Measurements from ENCODE around the gene SLC6A7. TPM values are rescaled to one million over a fixed set of nuclear protein-coding genes. Genes with fewer than 3 reads are reported as not detected.

SLC6A7 gene
- not detected in 2 replicates for total RNA-seq
- polyA plus RNA-seq = not detected in 2 replicates

DNA sequence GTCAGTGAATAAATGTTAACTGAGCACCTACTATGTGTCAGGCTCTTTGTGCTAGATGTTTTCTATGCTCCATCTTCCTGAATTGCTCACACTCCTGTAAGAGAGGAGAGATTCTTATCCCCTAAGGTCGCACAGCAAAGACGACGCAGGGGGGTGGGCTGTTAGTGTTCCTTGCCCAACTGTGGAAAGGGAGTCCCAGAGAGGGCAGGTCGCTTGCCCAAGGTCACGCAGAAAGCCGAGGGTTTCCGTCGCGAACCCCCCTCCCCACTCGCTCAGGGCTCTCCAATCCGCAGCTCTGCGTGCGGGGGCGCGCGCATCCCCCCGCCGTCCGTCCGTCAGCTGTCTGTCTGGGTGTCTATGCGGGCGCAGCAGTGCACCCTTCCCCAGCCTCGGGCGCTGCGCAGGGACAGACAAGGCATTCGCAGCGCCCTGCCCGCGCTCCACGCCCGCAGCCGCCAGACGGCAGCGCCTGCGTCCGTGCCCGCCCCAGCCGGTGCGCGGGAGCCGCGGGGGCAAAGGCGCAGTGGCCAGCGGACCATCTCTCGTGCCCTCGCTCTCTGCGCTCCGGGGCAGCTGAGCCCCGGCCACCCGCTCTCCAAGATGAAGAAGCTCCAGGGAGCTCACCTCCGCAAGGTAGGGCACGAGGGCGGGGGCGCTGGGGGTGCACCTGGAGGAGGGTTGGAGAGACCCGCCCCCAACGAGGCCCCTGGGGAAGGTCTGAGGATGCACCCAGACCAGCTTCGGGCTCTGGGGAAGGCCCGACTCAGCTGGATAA lies at the start of gene SLC6A7:
Gene SLC6A7, plus strand, starts transcription at position 335 of the 775 bp plus-strand sequence. Its CDS starts 266 bp downstream, at position 601.
- Histone ChIP-seq H3K4me1 (ENCODE audit: low read depth) (no peaks in the 10 kb centered on the region), H3K36me3 (no peaks in the 10 kb centered on the region), H3K27ac (no peak within 1 kb of the TSS), H3K27me3 (peaks cover 67% of the 10 kb centered on the region), H3K9me3 (ENCODE audit: low read depth) (no peaks in the 10 kb centered on the region), H3K4me3 (peak within 1 kb of the TSS; percentile 19)
- DNase-seq (ENCODE audit: low read depth in 1 of 2, low spot score in 1 of 2) = peak in 1 of 2 donors; percentile 50
- TF ChIP-seq, protein P1, sequence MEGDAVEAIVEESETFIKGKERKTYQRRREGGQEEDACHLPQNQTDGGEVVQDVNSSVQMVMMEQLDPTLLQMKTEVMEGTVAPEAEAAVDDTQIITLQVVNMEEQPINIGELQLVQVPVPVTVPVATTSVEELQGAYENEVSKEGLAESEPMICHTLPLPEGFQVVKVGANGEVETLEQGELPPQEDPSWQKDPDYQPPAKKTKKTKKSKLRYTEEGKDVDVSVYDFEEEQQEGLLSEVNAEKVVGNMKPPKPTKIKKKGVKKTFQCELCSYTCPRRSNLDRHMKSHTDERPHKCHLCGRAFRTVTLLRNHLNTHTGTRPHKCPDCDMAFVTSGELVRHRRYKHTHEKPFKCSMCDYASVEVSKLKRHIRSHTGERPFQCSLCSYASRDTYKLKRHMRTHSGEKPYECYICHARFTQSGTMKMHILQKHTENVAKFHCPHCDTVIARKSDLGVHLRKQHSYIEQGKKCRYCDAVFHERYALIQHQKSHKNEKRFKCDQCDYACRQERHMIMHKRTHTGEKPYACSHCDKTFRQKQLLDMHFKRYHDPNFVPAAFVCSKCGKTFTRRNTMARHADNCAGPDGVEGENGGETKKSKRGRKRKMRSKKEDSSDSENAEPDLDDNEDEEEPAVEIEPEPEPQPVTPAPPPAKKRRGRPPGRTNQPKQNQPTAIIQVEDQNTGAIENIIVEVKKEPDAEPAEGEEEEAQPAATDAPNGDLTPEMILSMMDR (IDR thresholded peaks at IDR 0.05; ENCODE audit: low read depth, low read length) = no peak

DNA sequence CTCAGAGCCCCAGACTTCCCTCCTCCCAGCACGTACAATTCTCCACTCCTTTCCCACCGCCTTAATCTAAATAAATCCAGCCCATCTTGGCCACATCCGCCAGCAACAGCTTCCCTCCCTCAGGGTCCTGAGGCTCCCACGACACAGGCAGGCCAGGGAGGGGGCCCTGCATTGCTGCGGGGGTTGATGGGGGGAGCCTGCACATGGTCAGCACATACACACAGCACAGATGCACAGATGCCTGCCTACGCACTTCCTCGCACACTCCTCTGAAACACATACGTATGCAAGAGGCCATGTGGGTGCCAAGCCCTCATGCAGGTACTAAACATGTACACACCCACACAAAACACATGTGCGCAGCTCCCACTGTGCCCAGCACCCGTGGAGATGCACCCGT lies 49.0 kb upstream of the SLC6A7 start:
- DNase-seq (ENCODE audit: low read depth in 1 of 2, low spot score in 1 of 2) = peak in 1 of 2 donors; percentile 79
- Histone ChIP-seq H3K9me3 (ENCODE audit: low read depth) (no peaks in the 10 kb centered on the region), H3K36me3 (no peaks in the 10 kb centered on the region), H3K27ac (no peak overlapping the region), H3K4me3 (no peak overlapping the region), H3K4me1 (ENCODE audit: low read depth) (peaks cover 61% of the 10 kb centered on the region), H3K27me3 (no peaks in the 10 kb centered on the region)
- TF ChIP-seq, protein P1 (IDR thresholded peaks at IDR 0.05; ENCODE audit: low read depth, low read length) = no peak

DNA sequence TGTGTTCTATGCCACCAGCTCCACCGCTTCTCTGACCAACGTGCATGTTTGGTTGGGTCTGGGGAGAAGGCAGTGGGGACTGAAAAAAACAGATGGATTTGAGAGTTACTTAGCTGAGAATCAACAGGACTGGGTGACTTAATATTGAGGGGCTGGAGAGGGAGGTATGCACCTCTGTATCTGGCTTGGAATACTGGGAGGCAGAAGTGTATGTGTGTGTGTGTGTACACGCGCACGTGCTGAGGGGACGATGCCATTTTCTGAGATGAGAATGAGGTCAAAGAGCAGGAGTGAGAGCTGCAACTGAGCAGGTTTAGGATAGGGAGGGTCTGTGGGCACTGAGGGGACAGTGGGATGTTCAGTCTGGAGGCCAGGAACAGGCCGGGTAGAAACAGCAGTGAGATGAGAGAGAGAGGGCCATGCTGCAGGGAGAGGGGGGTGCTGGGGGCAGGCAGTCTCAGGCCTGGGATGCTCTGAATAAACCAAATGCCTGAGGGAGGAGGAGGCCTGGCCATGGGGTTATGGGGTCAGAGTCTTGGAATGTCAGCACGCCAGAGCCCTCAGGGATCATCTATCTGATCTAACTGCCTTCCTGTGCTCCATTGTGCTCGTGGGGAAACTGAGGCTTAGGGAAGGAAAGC lies 48.2 kb upstream of the SLC6A7 start:
- peak in 1 of 2 donors; percentile 74 for DNase-seq (ENCODE audit: low read depth in 1 of 2, low spot score in 1 of 2)
- H3K9me3 ChIP-seq (ENCODE audit: low read depth) = no peaks in the 10 kb centered on the region
- no peak overlapping the region for H3K4me3 ChIP-seq
- TF ChIP-seq, protein P1 (IDR thresholded peaks at IDR 0.05; ENCODE audit: low read depth, low read length) = no peak
- peak overlapping the region; percentile 82 for H3K27ac ChIP-seq
- peaks cover 61% of the 10 kb centered on the region for H3K4me1 ChIP-seq (ENCODE audit: low read depth)
- no peaks in the 10 kb centered on the region for H3K36me3 ChIP-seq
- no peaks in the 10 kb centered on the region for H3K27me3 ChIP-seq

DNA sequence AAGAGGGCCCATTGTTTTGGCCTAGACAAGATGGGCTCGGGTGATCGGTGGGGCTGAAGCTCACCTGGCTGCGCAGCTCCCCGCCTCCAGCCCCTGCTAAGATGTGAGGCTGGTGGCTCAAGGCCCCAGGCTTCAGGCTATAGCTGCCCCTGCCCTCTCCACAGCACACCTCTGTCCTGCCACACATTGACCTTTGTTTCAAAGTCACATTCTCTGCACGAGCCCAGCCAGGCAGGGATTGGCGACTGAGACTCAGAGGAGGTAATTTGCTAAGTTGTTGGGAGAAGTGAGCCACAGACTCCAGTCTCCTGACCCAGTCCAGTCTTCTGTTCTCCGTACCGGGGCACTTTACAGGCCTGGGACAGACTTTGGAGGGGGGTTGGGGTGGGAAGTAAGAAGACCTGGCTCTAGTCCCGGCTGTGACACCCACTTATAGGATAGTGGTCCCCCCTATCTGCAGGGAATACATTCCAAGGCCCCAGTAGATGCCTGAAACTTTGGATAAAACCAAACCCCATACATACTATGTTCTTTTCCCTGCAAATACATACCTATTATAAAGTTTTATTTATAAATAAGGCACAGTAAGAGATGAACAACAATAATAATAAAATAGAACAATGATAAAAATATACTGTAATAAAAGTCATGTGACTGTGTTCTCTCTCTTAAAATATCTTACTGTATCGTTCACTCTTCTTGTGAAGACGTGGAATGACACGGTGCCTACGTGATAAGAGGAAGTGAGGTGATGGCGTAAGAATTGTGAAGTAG lies 47.5 kb upstream of the SLC6A7 start:
- Histone ChIP-seq H3K27ac (peak overlapping the region; percentile 82), H3K9me3 (ENCODE audit: low read depth) (no peaks in the 10 kb centered on the region), H3K27me3 (no peaks in the 10 kb centered on the region), H3K4me3 (no peak overlapping the region), H3K36me3 (no peaks in the 10 kb centered on the region), H3K4me1 (ENCODE audit: low read depth) (peaks cover 56% of the 10 kb centered on the region)
- DNase-seq (ENCODE audit: low read depth in 1 of 2, low spot score in 1 of 2) = no peak
- TF ChIP-seq, protein P1 (IDR thresholded peaks at IDR 0.05; ENCODE audit: low read depth, low read length) = no peak

DNA sequence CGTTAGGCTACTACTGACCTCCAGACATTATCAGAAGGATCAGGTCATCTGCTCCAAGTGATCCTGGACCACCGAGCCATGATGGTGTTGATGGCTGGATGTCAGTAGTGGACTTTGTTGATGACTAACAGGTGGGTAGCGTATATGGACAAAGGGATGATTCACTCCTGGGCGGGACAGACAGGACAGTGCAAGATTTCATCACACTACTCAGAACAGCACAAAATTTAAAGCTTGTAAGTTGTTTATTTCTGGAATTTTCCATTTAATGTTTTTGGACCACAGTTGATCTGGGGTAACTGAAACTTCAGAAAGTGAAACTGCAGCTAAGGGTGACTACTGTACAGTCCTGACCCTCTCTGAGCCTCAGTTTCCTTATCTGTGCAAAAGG lies 46.9 kb upstream of the SLC6A7 start:
- TF ChIP-seq, protein P1 (IDR thresholded peaks at IDR 0.05; ENCODE audit: low read depth, low read length) = no peak
- Histone ChIP-seq H3K4me3 (no peak overlapping the region), H3K4me1 (ENCODE audit: low read depth) (peaks cover 50% of the 10 kb centered on the region), H3K36me3 (no peaks in the 10 kb centered on the region), H3K27ac (peak overlapping the region; percentile 70), H3K27me3 (no peaks in the 10 kb centered on the region), H3K9me3 (ENCODE audit: low read depth) (no peaks in the 10 kb centered on the region)
- peak in 1 of 2 donors; percentile 88 for DNase-seq (ENCODE audit: low read depth in 1 of 2, low spot score in 1 of 2)

All from cardiac muscle cell (in vitro differentiated cells and primary cell).